HEK293T (cell line): ENCODE measurements around the gene SIK3.

Experiments
- ARNT ChIP-seq: fragments of 450-650 bp; IDR thresholded peaks from 2 replicates; pipeline ENCODE4 v1.6.1; 2017; ENCODE audit warnings: mild to moderate bottlenecking
- BHLHE40 ChIP-seq: fragments of 450-650 bp; IDR thresholded peaks from 2 replicates; pipeline ENCODE4 v1.6.1; 2016; ENCODE audit warnings: mild to moderate bottlenecking, moderate library complexity, borderline replicate concordance
- ELF4 ChIP-seq: fragments of 450-650 bp; IDR thresholded peaks from 2 replicates; pipeline ENCODE4 v1.6.1; 2017; ENCODE audit warnings: antibody characterized with exemption
- FOXA1 ChIP-seq: fragments of 450-650 bp; IDR thresholded peaks from 2 replicates; pipeline ENCODE4 v1.6.1; 2016; ENCODE audit warnings: mild to moderate bottlenecking
- FOXK2 ChIP-seq: fragments of 450-650 bp; IDR thresholded peaks from 2 replicates; pipeline ENCODE4 v1.6.1; 2016; ENCODE audit warnings: mild to moderate bottlenecking
- FOXM1 ChIP-seq: fragments of 450-650 bp; IDR thresholded peaks from 2 replicates; pipeline ENCODE4 v1.6.1; 2017; ENCODE audit warnings: mild to moderate bottlenecking, borderline replicate concordance
- L3MBTL2 ChIP-seq: fragments of 450-650 bp; conservative IDR thresholded peaks from 2 replicates; pipeline ENCODE4 v1.6.1; 2016; ENCODE audit warnings: mild to moderate bottlenecking
- NFRKB ChIP-seq: fragments of 450-650 bp; IDR thresholded peaks from 2 replicates; pipeline ENCODE4 v1.6.1; 2016; ENCODE audit warnings: mild to moderate bottlenecking, moderate library complexity
- PKNOX1 ChIP-seq: fragments of 450-650 bp; IDR thresholded peaks from 2 replicates; pipeline ENCODE4 v1.6.1; 2016
- SP1 ChIP-seq: fragments of 450-650 bp; IDR thresholded peaks from 2 replicates; pipeline ENCODE4 v1.6.1; 2017
- SUZ12 ChIP-seq: fragments of 450-650 bp; IDR thresholded peaks from 2 replicates; pipeline ENCODE4 v1.6.1; 2016; ENCODE audit warnings: mild to moderate bottlenecking

DNA sequence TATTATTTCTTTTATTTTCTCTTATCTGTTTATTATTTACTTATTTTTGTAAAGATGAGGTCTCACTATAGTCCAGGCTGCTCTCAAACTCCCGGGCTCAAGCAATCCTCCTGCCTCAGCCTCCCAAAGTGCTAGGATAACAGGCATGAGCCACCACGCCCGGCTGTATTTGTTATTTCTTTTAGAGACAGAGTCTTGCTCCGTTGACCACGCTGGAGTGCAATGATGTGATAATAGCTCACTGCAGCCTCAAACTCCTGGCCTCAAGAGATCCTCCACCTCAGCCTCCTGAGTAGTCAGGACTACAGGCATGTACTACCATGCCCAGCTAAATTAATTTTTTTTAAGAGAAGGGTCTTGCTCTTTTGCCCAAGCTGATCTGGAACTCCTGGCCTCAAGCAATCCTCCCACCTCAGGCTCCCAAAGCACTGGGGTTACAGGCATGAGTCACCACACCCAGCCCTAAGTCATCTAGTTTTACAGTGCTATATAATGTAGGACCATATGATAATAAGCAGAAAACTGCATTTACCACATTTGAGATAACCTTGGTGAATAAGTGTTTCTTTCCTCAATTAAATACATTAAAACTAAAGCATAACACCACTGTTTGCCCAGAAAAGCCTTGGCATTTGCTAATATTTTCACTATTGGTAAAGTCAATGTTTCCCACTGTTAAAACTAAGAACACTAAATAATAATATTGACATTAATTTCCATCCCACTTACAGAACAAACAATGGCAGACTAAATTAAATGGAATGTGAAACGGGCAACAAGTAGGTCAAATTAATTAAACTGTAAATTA is 127.5 kb downstream of the SIK3 start:
- TF ChIP-seq BHLHE40 (no peak), NFRKB (no peak), SUZ12 (no peak), FOXM1 (no peak), PKNOX1 (no peak), FOXA1 (no peak), SP1 (no peak), FOXK2 (no peak), L3MBTL2 (no peak), ARNT (no peak), ELF4 (no peak)
